Naive B cell (primary cell): Measurements from ENCODE around the gene CBY1. TPM values are rescaled to one million over a fixed set of nuclear protein-coding genes. Genes with fewer than 3 reads are reported as not detected.

Experiments used
- ATAC-seq, 2 donors: fragments of 150-1000 bp; cut with Tn5 transposase; 2 replicates each; pipeline ENCODE4 v1.10.0; 2021; ENCODE audit warnings: low read depth in 2 of 2, mild to moderate bottlenecking in 2 of 2, moderate library complexity in 2 of 2
- DNase-seq: peaks from one replicate; pipeline ENCODE4 v3.0.0; 2022
- H3K27ac Mint-ChIP-seq, 6 donors: one replicate each; pipeline ENCODE4 v1.8.0; 2020 to 2022; ENCODE audit warnings: mild to moderate bottlenecking in 6 of 6, mixed read lengths in 6 of 6, moderate library complexity in 5 of 6, inconsistent platforms in 2 of 6
- H3K27me3 Mint-ChIP-seq, 3 donors: one replicate each; pipeline ENCODE4 v1.8.0; 2021 to 2022; ENCODE audit warnings: mixed read lengths in 3 of 3, mild to moderate bottlenecking in 1 of 3
- H3K36me3 Mint-ChIP-seq, 2 donors: one replicate each; pipeline ENCODE4 v1.8.0; 2020 to 2022; ENCODE audit warnings: mixed read lengths in 2 of 2, inconsistent platforms in 1 of 2, mild to moderate bottlenecking in 1 of 2
- H3K4me1 Mint-ChIP-seq, 3 donors: one replicate each; pipeline ENCODE4 v1.8.0; 2020 to 2022; ENCODE audit warnings: mixed read lengths in 3 of 3, inconsistent platforms in 1 of 3, mild to moderate bottlenecking in 1 of 3, moderate library complexity in 1 of 3
- H3K4me3 Mint-ChIP-seq, 8 donors: one replicate each; pipeline ENCODE4 v1.8.0; 2020 to 2022; ENCODE audit warnings: mild to moderate bottlenecking in 8 of 8, mixed read lengths in 8 of 8, moderate library complexity in 8 of 8, inconsistent platforms in 2 of 8
- H3K9me3 Mint-ChIP-seq, 7 donors: one replicate each; pipeline ENCODE4 v1.8.0; 2020 to 2022; ENCODE audit warnings: mixed read lengths in 7 of 7, mild to moderate bottlenecking in 5 of 7, inconsistent platforms in 2 of 7, moderate library complexity in 1 of 7
- polyA plus RNA-seq, 6 donors: library from polyadenylated mRNA; unstranded; fragments of 300-500 nt; fragmentation: Illumina TruSeq; gene quantifications; one replicate each; pipeline ENCODE4 v1.2.3, GENCODE V29; 2021; ENCODE audit warnings: low read depth in 6 of 6

The CBY1 gene
- polyA plus RNA-seq, 6 donors from 2014 or later, result 2.5 to 7.7 (median 4.4) TPM

GRCh38 chr22:38698407-38699094 lies 42.1 kb downstream of the CBY1 start:
- Mint-ChIP-seq H3K27me3 (peaks cover 0 to 4% (median 0%) of the 10 kb centered on the region in 3 donors), H3K4me1 (peaks cover 35 to 61% (median 40%) of the 10 kb centered on the region in 3 donors), H3K9me3 (no peaks in the 10 kb centered on the region), H3K4me3 (peak overlapping the region in 6 of 8 donors; percentile 61 to 98 (median 86)), H3K27ac (peak overlapping the region in 5 of 6 donors; percentile 67 to 99 (median 97)), H3K36me3 (no peaks in the 10 kb centered on the region)
- ATAC-seq (no peak), DNase-seq (no peak)

DNA sequence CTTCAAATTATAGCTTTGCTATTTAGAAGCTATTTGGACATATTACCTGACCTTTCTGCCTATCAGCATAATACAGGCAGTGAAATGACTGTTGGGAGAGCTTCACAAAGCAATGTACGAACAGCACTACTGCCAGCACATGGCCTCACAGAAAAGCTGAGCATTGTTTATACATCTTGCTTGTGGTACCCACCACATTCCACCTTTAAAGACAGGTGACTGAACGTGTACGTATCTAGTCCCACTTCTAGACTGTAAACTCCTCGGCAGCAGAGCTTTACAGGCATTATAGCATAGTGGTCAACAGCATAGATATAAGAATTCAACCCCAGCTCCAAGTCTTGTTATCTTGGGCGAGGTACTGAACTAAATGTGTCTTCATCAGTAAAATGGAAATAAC lies 42.7 kb downstream of the CBY1 start:
- peak overlapping the region; percentile 96 to 100 (median 98) for H3K27ac Mint-ChIP-seq
- ATAC-seq (no peak), DNase-seq (no peak)
- peaks cover 33 to 64% (median 38%) of the 10 kb centered on the region in 3 donors for H3K4me1 Mint-ChIP-seq
- H3K27me3 Mint-ChIP-seq, result peaks cover 0 to 4% (median 0%) of the 10 kb centered on the region in 3 donors
- no peaks in the 10 kb centered on the region for H3K36me3 Mint-ChIP-seq
- peak overlapping the region; percentile 81 to 99 (median 92) for H3K4me3 Mint-ChIP-seq
- no peaks in the 10 kb centered on the region for H3K9me3 Mint-ChIP-seq

DNA sequence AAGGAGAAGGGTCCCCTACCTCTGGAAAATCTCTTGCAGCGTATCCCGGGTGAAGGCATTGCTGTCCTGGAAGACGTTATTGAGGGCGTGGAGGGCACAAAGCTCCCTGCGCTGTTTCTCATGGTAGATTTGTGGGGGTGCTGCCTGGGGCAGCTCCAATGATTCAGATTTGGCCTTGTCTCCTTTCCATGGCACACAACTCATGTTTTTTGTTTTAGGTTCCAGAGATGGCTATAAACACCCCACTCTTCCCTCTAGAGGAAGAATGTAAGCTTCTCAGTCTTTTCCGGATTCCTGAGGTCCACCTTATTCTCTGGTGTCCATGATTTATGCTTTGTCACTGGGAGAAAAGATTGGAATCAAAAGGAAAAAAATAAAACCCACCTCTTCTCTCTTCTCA lies 43.3 kb downstream of the CBY1 start:
- Mint-ChIP-seq H3K27ac (peak overlapping the region; percentile 96 to 100 (median 98)), H3K4me1 (peaks cover 35 to 58% (median 39%) of the 10 kb centered on the region in 3 donors), H3K4me3 (peak overlapping the region; percentile 81 to 99 (median 92)), H3K9me3 (no peaks in the 10 kb centered on the region), H3K27me3 (peaks cover 0 to 4% (median 0%) of the 10 kb centered on the region in 3 donors), H3K36me3 (no peaks in the 10 kb centered on the region)
- no peak for ATAC-seq
- DNase-seq, result no peak

DNA sequence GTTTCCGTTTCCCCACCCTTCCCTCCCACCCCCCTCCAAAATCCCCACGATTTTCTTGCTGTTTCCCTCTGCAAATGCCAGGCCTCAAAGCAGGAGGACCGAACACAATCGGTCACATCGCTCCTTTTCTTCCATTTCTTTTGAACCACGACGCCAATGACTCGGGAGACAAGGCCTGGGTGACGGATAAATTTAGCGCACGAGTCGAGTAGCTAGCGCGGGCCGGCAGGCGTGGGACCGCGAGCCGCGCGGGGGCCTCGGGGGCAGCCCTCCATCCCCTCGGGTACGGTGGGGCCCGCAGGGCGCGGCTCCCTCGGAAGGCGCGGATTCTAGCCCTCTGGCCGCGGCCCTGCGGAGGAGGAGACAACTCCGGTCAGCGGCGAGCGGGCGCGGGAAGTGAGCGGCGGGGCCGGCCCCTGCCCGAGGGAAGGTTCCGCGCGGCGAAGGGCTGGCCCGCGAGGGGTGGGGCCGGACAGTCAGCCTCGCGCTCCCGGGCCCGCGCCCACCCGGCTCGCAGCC lies 43.9 kb downstream of the CBY1 start:
- peaks cover 40 to 61% (median 44%) of the 10 kb centered on the region in 3 donors for H3K4me1 Mint-ChIP-seq
- peak overlapping the region; percentile 81 to 99 (median 95) for H3K4me3 Mint-ChIP-seq
- DNase-seq (no peak), ATAC-seq (peak in 1 of 2 donors; percentile 2)
- H3K9me3 Mint-ChIP-seq, result no peaks in the 10 kb centered on the region
- no peaks in the 10 kb centered on the region for H3K36me3 Mint-ChIP-seq
- H3K27me3 Mint-ChIP-seq, result peaks cover 0 to 4% (median 0%) of the 10 kb centered on the region in 3 donors
- peak overlapping the region; percentile 96 to 100 (median 99) for H3K27ac Mint-ChIP-seq

DNA sequence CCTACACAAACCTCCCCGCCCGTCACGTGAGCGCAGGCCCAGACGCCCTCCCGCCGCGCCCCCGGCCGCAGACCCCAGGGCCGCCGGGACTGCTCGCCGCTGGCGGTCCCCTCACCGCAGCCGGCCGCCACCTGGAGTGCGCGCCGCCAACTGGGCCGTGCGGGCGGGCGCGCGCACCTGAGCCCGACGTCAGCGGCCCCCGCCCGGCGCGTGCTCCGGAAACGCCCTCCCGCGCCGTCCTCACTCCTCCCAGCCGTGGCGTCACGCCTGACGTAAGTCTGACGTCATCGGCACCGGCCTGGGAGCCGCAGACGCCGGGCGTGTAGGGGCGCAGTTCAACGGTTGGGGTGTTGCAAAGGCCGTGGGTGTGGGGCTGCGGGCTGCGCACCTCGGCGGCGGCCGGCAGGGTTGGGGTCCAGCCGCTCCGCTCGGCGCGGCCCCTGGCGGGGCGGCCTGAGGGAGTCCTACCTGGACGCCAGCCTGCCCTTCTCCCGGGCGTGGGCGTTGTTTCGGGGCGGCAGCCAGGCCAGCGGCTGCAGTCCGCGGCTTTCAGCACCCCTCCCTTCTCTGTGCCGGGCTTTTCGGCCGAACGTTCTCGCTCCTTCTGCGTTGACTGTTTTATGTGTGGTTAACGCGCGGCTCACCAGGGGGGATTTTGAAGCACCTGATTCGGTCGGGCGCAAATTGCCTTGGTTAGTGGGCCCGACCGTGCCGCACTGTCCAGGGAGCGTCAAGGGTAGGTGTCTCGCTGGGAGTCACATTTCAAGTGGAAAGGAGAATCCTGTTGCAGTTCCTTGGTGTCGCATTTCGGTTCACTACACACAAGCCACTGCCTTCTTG lies 44.6 kb downstream of the CBY1 start, which contains the start of gene JOSD1:
TSS of gene JOSD1 (minus strand) at position 155 of the 840 bp plus-strand sequence. CDS start 956 bp downstream, outside the sequence.
- Mint-ChIP-seq H3K4me1 (peaks cover 40 to 61% (median 44%) of the 10 kb centered on the region in 3 donors), H3K27ac (peak within 1 kb of the TSS; percentile 97 to 100 (median 100)), H3K4me3 (peak within 1 kb of the TSS; percentile 81 to 99 (median 96)), H3K36me3 (no peaks in the 10 kb centered on the region), H3K9me3 (no peaks in the 10 kb centered on the region), H3K27me3 (peaks cover 0 to 4% (median 0%) of the 10 kb centered on the region in 3 donors)
- DNase-seq (peak; percentile 100), ATAC-seq (peak; percentile 53 to 59)

- Mint-ChIP-seq H3K4me3 (peak overlapping the region; percentile 71 to 94 (median 92)), H3K9me3 (no peaks in the 10 kb centered on the region), H3K27me3 (peaks cover 0 to 4% (median 0%) of the 10 kb centered on the region in 3 donors), H3K4me1 (peaks cover 48 to 62% (median 55%) of the 10 kb centered on the region in 3 donors), H3K27ac (peak overlapping the region; percentile 89 to 100 (median 99)), H3K36me3 (no peaks in the 10 kb centered on the region)
- no peak for DNase-seq
- ATAC-seq, result no peak
Observed at GRCh38 chr22:38704654-38705234, 48.3 kb downstream of the CBY1 start.

DNA sequence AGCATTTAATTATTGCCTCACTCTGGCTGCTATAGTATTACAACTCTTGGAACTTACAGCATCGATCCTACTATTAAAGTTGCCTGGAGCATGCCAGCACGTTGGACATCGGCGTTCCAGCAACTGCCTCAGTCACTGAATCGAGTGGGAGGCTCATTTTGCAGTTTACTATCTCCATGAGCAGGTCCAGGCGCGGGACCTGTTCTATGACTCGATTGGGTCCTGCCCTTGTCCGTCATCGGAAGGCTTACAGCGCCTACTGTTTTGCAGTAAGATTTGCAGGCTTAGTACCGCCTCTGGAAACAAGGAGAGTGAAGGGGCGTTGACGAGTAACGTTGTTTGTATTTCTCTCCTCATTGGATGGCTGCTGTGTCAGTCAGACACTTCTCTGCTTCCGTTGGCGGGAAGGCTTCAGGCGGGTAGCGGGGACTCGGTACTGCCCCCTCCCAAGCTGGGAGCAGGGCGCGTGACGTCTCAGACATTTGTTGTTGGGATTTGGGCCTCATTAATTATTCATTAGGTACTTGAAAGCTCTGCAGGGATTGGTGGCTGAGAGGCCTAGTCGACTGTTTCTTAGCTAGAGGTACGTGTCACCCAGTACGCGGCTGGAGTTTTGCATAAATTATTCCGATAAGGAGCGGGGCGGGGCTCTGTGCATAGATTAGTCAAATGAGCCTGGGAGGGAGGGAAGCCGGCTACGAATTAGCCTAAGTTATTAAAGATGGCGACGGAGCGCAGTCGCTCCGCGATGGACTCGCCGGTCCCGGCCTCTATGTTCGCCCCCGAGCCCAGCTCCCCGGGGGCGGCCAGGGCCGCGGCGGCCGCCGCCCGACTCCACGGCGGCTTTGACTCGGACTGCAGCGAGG lies 49.0 kb downstream of the CBY1 start, which contains the start of gene GTPBP1:
TSS of gene GTPBP1 (plus strand) at position 710 of the 866 bp plus-strand sequence. CDS start at position 722, 12 bp downstream.
- Mint-ChIP-seq H3K36me3 (peaks cover 0 to under 1% of the 10 kb centered on the region in 2 donors), H3K4me1 (peaks cover 48 to 64% (median 55%) of the 10 kb centered on the region in 3 donors), H3K27ac (peak within 1 kb of the TSS; percentile 92 to 100 (median 99)), H3K4me3 (peak within 1 kb of the TSS; percentile 87 to 95 (median 92)), H3K9me3 (no peaks in the 10 kb centered on the region), H3K27me3 (peaks cover 0 to 4% (median 0%) of the 10 kb centered on the region in 3 donors)
- DNase-seq, result peak; percentile 98
- peak; percentile 66 to 67 for ATAC-seq

GRCh38 chr22:38706101-38706900 lies 49.9 kb downstream of the CBY1 start:
- H3K4me1 Mint-ChIP-seq, result peaks cover 56 to 71% (median 56%) of the 10 kb centered on the region in 3 donors
- H3K36me3 Mint-ChIP-seq, result peaks cover 7 to 8% of the 10 kb centered on the region in 2 donors
- H3K9me3 Mint-ChIP-seq, result no peaks in the 10 kb centered on the region
- H3K27me3 Mint-ChIP-seq, result peaks cover 0 to 2% (median 0%) of the 10 kb centered on the region in 3 donors
- H3K27ac Mint-ChIP-seq, result peak overlapping the region; percentile 84 to 99 (median 94)
- ATAC-seq, result no peak
- peak; percentile 42 for DNase-seq
- peak overlapping the region; percentile 87 to 95 (median 91) for H3K4me3 Mint-ChIP-seq

- no peaks in the 10 kb centered on the region for H3K27me3 Mint-ChIP-seq
- H3K4me1 Mint-ChIP-seq, result peaks cover 54 to 67% (median 60%) of the 10 kb centered on the region in 3 donors
- peak overlapping the region; percentile 87 to 95 (median 91) for H3K4me3 Mint-ChIP-seq
- DNase-seq (no peak), ATAC-seq (no peak)
- no peaks in the 10 kb centered on the region for H3K9me3 Mint-ChIP-seq
- peak overlapping the region; percentile 84 to 96 (median 94) for H3K27ac Mint-ChIP-seq
- H3K36me3 Mint-ChIP-seq, result peaks cover 8% of the 10 kb centered on the region in 2 donors
Observed at GRCh38 chr22:38706901-38707195, 50.4 kb downstream of the CBY1 start.

DNA sequence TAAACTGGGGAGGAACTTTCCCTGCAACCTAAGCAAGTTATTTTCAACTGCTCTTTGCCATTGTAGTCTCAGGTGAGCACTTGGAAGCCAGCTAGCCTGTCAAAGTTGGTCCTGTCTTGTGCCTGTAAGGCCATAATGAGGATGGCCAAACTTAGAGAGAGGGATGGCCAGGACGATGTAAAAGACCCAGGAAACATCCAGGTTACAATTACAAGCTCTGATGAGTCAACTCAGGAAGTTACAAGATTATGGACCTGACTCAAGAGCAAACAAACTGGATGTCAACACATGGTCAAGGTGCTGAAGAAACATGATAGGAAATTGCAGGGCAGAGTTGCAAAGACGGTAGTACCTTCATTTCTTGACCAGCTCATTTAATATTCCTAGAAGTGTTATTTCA lies 50.9 kb downstream of the CBY1 start:
- Mint-ChIP-seq H3K4me3 (peak overlapping the region; percentile 87 to 95 (median 91)), H3K36me3 (peaks cover 8% of the 10 kb centered on the region in 2 donors), H3K27ac (peak overlapping the region in 5 of 6 donors; percentile 84 to 96 (median 95)), H3K4me1 (peaks cover 59 to 67% (median 65%) of the 10 kb centered on the region in 3 donors), H3K9me3 (no peaks in the 10 kb centered on the region), H3K27me3 (no peaks in the 10 kb centered on the region)
- no peak for ATAC-seq
- DNase-seq, result no peak

DNA sequence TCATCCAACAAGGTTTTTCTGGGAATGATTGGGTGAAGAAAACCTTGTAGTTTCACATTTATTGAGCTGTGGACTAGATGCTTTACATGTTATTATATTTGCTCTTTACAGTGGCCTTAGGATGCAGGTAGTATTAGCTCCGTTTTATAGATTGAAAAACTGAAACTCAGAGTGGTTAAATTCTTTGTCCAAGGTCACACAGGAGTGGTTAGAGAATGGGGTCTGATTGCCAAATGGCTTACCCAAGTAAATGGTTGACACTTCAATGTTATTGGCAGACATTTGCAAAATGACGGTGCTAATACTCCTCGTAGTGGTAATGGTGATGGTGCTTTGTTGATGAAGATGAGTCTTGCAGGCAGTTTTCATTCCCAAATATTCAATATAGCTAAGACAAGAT lies 51.5 kb downstream of the CBY1 start:
- no peak for ATAC-seq
- H3K27ac Mint-ChIP-seq, result peak overlapping the region in 5 of 6 donors; percentile 86 to 96 (median 94)
- DNase-seq, result no peak
- peak overlapping the region; percentile 19 to 95 (median 90) for H3K4me3 Mint-ChIP-seq
- peaks cover 8 to 11% of the 10 kb centered on the region in 2 donors for H3K36me3 Mint-ChIP-seq
- no peaks in the 10 kb centered on the region for H3K27me3 Mint-ChIP-seq
- H3K9me3 Mint-ChIP-seq, result no peaks in the 10 kb centered on the region
- peaks cover 65 to 73% (median 71%) of the 10 kb centered on the region in 3 donors for H3K4me1 Mint-ChIP-seq
